ENCODE measurements around the gene LRIF1.
"Not testable (repeated sequence)": the region's sequence is repeated elsewhere in the genome, so short reads cannot be mapped to it uniquely, and the experiment has no call there.

LRIF1 gene

DNA sequence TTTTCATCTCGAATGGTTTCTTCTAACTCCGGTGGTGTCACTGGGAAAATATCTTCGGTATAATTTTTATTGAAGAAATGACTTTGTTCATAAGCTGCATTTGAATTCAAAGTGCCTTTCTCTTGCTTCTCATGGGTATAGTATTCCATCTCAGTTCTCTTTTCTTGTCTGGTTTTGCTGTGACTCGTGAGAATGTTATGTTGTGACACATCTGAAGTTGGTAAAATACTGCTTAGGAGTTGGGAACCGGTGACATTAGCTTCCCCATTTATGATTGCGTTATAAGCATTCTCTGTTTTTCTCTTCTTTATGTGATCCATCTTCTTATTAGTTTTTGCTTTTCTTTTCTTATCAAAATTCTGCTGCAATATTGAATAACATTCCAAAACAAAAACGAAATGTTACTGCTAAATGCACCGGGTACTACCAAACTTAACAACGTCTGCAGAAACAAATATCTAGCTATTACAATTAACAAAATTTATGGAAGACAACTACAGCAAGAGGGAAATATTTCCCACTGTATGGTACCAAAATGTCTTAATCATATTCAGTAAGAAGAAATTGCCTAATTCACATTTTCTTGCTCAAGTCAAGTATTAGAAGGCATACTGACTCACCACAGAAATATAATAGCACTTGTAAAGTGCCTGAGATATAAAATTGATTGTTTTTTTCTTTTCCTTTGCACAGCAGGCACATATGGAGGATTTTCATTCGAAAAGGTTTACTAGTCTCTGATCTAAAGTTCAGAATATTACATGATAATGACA is 15.5 kb downstream of the LRIF1 start:
- no peak for DNase-seq

DNA sequence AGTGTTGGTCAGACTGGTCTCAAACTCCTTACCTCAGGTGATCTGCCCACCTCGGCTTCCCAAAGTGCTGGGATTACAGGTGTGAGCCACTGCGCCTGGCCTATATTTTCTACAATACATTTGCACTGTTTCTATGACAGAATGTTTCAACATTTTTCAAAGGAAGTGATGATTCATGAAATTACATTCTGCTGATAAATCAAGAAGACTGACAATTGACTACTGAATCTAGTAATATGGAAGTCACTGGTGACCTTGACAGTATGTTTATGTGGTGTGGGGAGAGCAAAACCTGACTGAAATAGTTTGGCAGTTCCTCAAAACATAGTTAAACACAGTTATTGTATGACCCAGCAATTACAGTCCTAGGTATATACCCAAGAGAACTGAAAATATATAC is 18.1 kb downstream of the LRIF1 start:
- DNase-seq, result no peak

DNA sequence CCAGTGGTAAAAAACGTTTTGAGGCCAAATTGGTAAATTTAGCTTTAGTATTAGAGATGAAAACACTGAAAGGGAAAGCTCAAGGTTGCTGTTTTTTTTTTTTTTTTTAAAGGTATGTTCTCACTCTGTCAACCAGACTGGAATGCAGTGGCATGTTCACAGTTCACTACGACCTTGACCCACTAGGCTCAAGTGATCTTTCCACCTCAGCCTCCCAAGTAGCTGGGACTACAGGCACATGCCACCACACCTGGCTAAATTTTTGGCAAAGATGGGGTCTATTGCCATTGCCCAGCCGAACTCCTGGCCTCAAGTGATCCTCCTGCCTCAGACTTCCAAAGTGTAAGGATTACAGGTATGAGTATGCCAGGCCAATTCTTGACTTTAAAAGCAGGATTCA is 18.9 kb downstream of the LRIF1 start:
- DNase-seq, result no peak

- DNase-seq, result no peak
These were observed 27.2 kb downstream of the LRIF1 start for GRCh38 chr1:110936567-110936966.

DNA sequence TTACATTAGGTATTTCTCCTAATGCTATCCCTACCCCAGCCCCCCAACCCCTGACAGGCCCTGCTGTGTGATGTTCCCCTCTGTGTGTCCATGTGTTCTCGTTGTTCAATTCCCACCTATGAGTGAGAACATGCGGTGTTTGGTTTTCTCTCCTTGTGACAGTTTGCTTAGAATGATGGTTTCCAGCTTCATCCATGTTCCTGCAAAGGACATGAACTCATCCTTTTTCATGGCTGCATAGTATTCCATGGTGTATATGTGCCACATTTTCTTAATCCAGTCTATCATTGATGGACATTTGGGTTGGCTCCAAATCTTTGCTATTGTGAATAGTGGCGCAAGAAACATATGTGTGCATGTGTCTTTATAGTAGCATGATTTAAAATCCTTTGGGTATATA is 32.6 kb downstream of the LRIF1 start:
- DNase-seq, result not testable (repeated sequence)

DNA sequence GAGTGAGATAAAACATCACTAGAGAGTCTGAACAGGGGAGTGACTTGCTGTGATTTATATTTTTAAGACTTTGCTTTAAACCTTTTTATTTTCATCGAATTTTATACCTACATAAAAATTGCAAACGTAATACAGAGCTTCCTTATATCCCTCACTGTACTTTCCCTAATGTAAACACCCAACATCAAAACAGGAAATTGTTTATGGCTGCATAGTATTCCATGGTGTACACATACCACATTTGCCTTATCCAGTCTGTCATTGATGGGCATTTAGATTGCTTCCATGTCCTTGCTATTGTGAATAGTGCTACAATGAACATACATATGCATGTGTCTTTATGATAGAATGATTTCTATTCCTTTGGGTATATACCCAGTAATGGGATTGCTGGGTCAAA is 34.8 kb downstream of the LRIF1 start:
- DNase-seq, result no peak

DNA sequence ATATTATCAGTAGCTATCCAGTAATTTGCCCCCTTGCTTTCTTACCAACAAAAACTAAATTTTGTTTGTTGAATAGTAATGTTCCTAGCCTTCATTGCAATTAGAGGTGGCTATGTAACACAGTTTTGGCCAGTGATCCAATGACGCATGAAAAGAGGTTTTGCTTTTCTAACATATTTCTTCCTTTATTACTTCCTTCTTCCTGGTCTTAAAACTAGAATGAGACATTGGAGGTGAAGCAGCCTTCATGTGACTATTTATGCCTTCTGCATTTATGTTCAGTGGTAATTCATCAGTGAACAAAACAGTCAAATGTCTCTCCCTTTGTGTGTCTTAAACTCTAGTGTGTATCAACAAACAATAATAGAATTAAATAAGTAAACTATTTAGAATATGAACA is 35.5 kb downstream of the LRIF1 start:
- DNase-seq, result no peak

- no peak for DNase-seq
These were observed 36.1 kb downstream of the LRIF1 start for GRCh38 chr1:110927484-110928075.

GRCh38 chr1:110921953-110922352 is 41.8 kb downstream of the LRIF1 start:
- DNase-seq, result no peak

DNA sequence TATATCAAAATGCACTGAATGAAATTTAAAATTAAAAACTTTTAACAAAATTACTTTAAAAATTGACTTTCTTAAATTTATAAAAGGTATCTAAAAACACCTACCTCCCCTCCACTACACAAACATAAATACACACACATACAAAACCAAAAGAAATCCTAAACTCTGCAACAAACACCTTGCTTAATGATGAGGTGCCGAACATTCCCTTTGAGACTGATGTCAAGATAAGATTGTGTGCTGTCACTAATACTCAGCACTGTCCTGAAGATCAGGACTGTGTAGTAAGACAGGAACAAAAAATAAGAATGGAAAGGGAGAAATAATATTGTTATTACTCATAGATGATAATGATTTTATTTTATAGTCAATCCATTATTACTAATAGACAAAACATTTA is 45.7 kb downstream of the LRIF1 start:
- no peak for DNase-seq

- DNase-seq, result no peak
These were observed 46.9 kb downstream of the LRIF1 start for GRCh38 chr1:110916669-110917306.

DNA sequence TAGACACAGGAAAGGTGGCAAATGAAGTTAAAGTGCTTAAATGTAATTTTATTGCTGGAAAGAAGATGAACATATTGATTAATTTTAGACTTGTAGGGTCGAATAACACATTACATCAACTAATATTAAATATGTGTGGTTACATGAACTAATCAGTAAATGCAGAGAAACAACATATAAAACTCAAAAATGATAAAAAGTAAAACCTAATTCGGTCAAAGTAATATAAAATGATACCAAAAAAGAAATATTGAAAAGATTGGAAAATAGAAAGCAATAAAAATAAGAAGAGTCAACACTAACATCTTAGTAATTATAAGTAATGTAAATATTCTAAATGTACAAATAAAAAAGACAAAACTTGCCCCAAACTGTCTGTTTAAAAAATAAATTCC is 47.5 kb downstream of the LRIF1 start:
- DNase-seq, result no peak

DNA sequence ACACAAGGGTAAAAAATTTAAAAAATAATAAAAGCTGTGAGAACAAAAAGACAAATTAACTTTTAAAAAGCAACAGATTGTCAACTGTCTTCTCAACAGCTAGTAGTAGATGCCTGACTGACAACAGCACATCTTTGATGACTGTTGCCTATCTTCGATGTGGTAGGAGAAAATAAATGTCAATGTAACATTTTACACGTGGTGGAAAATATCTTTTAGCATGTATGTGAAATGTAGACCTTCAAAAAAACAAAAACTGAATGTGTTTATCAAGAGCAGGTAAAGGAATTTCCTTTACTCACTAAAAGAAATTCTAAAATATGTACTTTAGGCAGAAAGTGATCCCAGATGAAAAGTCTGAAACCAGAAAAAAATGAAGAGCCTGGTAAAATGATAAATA is 47.9 kb downstream of the LRIF1 start:
- no peak for DNase-seq

DNA sequence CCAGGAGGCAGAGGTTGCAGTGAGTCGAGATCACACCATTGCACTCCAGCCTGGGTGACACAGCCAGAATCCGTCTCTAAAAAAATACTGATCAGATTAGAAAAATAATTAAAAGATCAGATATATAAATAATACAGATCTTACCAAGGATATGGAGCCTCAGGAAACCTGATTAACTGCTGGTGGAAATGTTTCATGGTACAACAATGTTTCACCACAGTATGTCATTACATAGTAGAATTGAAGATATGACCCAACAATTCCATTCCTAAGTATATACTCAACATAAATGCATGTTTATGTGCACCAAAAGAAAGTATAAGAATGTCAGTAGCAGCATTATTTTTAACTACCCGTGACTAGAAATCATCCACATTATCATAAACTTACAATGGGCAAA is 49.0 kb downstream of the LRIF1 start:
- DNase-seq, result no peak

DNA sequence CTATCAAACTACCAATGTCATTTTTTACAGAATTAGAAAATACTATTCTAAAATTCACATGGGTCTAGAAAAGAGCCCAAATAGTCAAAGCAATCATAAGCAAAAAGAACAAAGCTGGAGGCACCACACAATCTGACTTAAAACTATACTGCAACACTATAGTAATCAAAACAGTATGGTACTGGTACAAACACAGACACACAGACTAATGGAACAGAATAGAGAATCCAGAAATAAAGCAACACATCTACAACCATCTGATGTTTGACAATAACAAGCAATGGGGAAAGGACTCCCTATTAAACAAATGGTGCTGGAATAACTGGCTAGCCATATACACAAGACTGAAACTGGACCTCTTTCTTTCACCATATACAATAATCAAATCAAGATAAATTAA is 50.9 kb downstream of the LRIF1 start:
- no peak for DNase-seq

- no peak for DNase-seq
These were observed 59.7 kb downstream of the LRIF1 start for GRCh38 chr1:110903853-110904500.

DNA sequence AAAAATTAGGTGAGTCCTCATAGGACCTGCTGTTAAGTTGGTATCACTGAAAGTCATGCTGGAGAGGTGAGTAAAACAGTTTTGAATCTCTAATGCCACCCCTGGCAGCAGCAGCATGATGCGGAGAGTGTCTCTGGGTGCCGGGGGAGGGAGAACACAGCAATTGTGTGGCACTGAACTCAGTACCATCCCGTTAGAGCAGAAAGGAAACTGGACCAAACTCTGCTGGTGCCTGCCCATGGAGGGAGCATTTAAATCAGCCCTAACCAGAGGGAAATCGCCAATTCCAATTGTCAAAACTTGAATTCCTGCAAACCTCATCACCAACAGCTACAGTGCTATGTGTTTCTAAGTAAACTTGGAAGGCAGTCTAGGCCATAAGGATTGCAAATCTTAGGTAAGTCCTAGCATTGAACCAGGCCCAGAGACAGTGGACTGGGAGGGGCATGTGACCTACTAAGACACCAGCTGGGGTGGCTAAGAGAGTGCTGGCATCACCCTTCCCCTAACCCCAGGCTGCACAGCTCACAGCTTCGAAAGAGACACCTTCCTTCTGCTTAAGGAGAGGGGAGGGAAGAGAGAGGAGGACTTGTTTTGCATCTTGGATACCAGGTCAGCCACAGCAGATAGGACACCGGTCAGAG is 60.8 kb downstream of the LRIF1 start:
- DNase-seq, result no peak

DNA sequence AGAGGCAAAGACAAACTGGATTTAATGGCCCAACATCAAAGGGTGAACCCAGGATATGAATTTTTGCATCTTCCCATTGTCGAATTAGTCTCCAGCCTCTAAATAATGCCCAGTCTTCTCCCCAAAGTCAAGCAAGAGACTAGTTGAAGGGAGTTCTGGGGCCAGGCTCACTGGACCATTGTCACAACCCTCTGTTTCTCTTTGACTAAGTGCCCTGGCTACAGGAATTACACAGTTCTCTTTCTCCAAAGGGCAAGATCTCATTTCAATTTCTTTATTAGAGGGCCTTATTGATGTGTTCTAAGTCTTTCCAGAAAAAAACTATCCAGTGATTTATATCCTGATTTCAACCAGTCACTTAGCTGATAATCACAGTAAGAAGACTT is 64.3 kb downstream of the LRIF1 start:
- DNase-seq, result no peak

DNA sequence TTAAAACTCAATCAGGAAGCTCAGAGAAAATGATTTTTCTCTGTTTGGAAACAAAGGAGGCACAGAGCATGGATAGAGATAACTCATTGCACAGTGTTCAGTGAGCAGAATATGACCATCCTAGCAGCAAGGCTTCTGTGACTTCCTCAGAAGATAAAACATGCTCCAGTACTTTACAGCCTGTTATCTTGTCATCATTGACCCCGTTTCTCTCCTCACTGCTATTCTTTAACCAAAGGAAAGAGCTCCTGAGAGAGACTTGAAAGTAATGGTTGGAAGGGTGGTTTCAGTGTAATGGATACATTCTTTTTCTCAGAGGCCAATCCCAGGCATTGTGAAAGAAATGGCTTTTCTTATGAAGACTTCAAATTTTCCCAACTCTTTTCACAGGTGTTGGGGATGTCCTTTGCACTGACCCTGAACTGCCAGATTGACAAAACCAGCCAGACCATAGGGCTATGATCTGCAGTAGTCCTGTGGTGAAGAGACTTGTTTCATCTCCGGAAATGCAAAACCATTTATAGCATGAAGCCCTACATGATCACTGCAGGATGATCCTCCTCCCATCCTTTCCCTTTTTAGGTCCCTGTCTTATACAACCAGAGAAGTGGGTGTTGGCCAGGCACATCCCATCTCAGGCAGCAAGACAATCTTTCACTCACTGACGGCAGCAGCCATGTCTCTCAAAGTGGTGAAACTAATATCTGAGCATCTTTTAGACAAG is 64.8 kb downstream of the LRIF1 start:
- DNase-seq, result no peak

DNA sequence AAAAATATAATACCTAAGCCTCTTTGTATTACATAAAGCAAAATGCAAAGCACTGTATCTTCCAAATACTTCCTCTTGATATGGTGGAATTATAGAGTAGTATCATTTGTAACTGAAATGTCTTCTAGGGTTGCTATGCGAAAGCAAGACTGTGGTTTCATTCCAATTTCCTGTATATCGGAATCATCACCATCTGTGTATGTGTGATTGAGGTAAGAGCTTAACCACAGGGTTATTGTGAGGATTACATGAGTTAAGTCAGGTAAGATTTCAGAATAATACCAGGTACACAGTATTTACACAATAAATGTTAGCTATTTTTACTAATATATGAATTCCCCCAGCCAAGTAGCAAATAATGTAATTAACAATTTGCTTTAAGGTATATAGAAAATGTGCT is 66.0 kb downstream of the LRIF1 start:
- peak in 3 of 6 experiments; percentile 29 to 50 (median 44) for DNase-seq

Measured in stimulated activated naive CD4-positive, alpha-beta T cell (primary cell).